CD4-positive, CD25-positive, alpha-beta regulatory T cell (primary cell): ENCODE data around the gene TMEM17. TPM values are rescaled to one million over a fixed set of nuclear protein-coding genes. Genes with fewer than 3 reads are reported as not detected.

Experiments used
- ATAC-seq, 2 donors: fragments of 150-1000 bp; cut with Tn5 transposase; one replicate each; pipeline ENCODE4 v1.10.0; 2021; ENCODE audit warnings: low read depth in 2 of 2, moderate number of reproducible peaks in 2 of 2, moderate library complexity in 1 of 2
- DNase-seq, 3 donors: peaks; one replicate each; pipeline versions ENCODE4 v3.0.0 to v3.0.0-alpha.2; 2012 to 2022; ENCODE audit warnings: mixed read lengths in 1 of 3
- H3K27ac ChIP-seq: one replicate; pipeline ENCODE4 v1.7.0; 2013; ENCODE audit warnings: mild to moderate bottlenecking, low read length; ENCODE audit not compliant: insufficient read depth, poor library complexity, severe bottlenecking
- H3K27me3 ChIP-seq: one replicate; pipeline ENCODE4 v1.7.0; 2013; ENCODE audit warnings: low read length; ENCODE audit not compliant: control insufficient read depth, insufficient read depth
- H3K36me3 ChIP-seq: one replicate; pipeline ENCODE4 v1.7.0; 2013; ENCODE audit warnings: mild to moderate bottlenecking, low read length, moderate library complexity; ENCODE audit not compliant: control insufficient read depth, insufficient read depth
- H3K4me1 ChIP-seq: 2 replicates; pipeline ENCODE4 v1.7.0; 2013; ENCODE audit warnings: mild to moderate bottlenecking, low read length; ENCODE audit not compliant: insufficient read depth, control insufficient read depth, poor library complexity, severe bottlenecking
- H3K4me3 ChIP-seq: one replicate; pipeline ENCODE4 v1.7.0; 2013; ENCODE audit warnings: low read depth, mild to moderate bottlenecking, low read length, moderate library complexity
- H3K9me3 ChIP-seq, 2 experiments: 1 replicate in 1 of 2; 2 replicates in 1 of 2; pipeline ENCODE4 v1.7.0; 2013; ENCODE audit warnings: low read length in 2 of 2, mild to moderate bottlenecking in 1 of 2, moderate library complexity in 1 of 2; ENCODE audit not compliant: control insufficient read depth in 2 of 2
- H3K27ac Mint-ChIP-seq, 3 donors: one replicate each; pipeline ENCODE4 v1.8.0; 2020 to 2022; ENCODE audit warnings: mild to moderate bottlenecking in 3 of 3, mixed read lengths in 3 of 3, moderate library complexity in 2 of 3
- H3K27me3 Mint-ChIP-seq: one replicate; pipeline ENCODE4 v1.8.0; 2022; ENCODE audit warnings: mild to moderate bottlenecking, mixed read lengths
- H3K36me3 Mint-ChIP-seq: one replicate; pipeline ENCODE4 v1.8.0; 2020; ENCODE audit warnings: mixed read lengths
- H3K4me1 Mint-ChIP-seq, 4 donors: one replicate each; pipeline ENCODE4 v1.8.0; 2020 to 2022; ENCODE audit warnings: mixed read lengths in 4 of 4, mild to moderate bottlenecking in 1 of 4
- H3K4me3 Mint-ChIP-seq, 4 donors: one replicate each; pipeline ENCODE4 v1.8.0; 2020 to 2022; ENCODE audit warnings: mild to moderate bottlenecking in 4 of 4, mixed read lengths in 4 of 4, moderate library complexity in 3 of 4
- H3K9me3 Mint-ChIP-seq, 7 donors: one replicate each; pipeline ENCODE4 v1.8.0; 2020 to 2022; ENCODE audit warnings: mixed read lengths in 7 of 7, mild to moderate bottlenecking in 3 of 7, moderate library complexity in 2 of 7
- polyA plus RNA-seq, 4 donors: library from polyadenylated mRNA; unstranded; fragments of 300-500 nt; fragmentation: Illumina TruSeq; gene quantifications; one replicate each; pipeline ENCODE4 v1.2.3, GENCODE V29; 2021
- total RNA-seq: library from RNA; stranded (reverse); gene quantifications from one replicate; pipeline ENCODE4 v1.2.3, GENCODE V29; 2022

TMEM17 gene
- total and polyA plus RNA-seq, 5 donors from 2014 or later, result not detected

DNA sequence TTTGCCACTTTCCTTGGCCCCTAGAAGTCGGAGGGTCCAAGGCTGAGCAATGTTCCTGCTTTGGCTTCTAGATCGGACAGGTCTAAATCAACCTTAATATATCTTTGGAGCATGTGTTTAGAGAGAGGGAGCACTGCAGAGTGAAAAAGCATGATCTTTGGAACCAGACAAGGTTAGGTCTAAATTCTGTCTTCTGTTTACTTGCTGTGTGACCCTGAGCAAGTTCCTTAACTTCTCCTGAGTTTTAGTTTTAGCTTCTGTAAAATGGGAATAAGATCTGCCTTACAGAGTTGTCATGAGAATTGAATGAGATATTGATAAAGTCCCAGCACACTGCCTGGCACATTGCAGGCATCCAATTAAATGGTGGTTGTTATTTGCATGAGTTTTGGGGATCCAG, 13.9 kb downstream of the TMEM17 start:
- Mint-ChIP-seq H3K27me3 (peaks cover 4% of the 10 kb centered on the region), H3K4me1 (no peaks in the 10 kb centered on the region), H3K27ac (no peak overlapping the region), H3K9me3 (no peaks in the 10 kb centered on the region), H3K36me3 (no peaks in the 10 kb centered on the region), H3K4me3 (no peak overlapping the region)
- no peaks in the 10 kb centered on the region for H3K36me3 ChIP-seq
- peaks cover 10% of the 10 kb centered on the region for H3K27me3 ChIP-seq
- DNase-seq (no peak), ATAC-seq (no peak)
- no peak overlapping the region for H3K27ac ChIP-seq
- H3K4me3 ChIP-seq, result no peak overlapping the region
- H3K9me3 ChIP-seq, result no peaks in the 10 kb centered on the region
- no peaks in the 10 kb centered on the region for H3K4me1 ChIP-seq

GRCh38 chr2:62489702-62490101, 16.3 kb downstream of the TMEM17 start:
- Histone ChIP-seq H3K9me3 (no peaks in the 10 kb centered on the region), H3K4me3 (no peak overlapping the region), H3K36me3 (no peaks in the 10 kb centered on the region), H3K27ac (no peak overlapping the region), H3K27me3 (peaks cover 9% of the 10 kb centered on the region), H3K4me1 (no peaks in the 10 kb centered on the region)
- Mint-ChIP-seq H3K4me1 (no peaks in the 10 kb centered on the region), H3K9me3 (no peaks in the 10 kb centered on the region), H3K27me3 (peaks cover 11% of the 10 kb centered on the region), H3K36me3 (no peaks in the 10 kb centered on the region), H3K27ac (no peak overlapping the region), H3K4me3 (no peak overlapping the region)
- ATAC-seq (no peak), DNase-seq (no peak)

GRCh38 chr2:62489162-62489561, 16.8 kb downstream of the TMEM17 start:
- no peaks in the 10 kb centered on the region for H3K4me1 ChIP-seq
- Mint-ChIP-seq H3K36me3 (no peaks in the 10 kb centered on the region), H3K27ac (no peak overlapping the region), H3K4me3 (no peak overlapping the region), H3K27me3 (peaks cover 11% of the 10 kb centered on the region), H3K9me3 (no peaks in the 10 kb centered on the region), H3K4me1 (no peaks in the 10 kb centered on the region)
- H3K4me3 ChIP-seq, result no peak overlapping the region
- H3K36me3 ChIP-seq, result no peaks in the 10 kb centered on the region
- DNase-seq (no peak), ATAC-seq (no peak)
- peaks cover 11% of the 10 kb centered on the region for H3K27me3 ChIP-seq
- H3K27ac ChIP-seq, result no peak overlapping the region
- H3K9me3 ChIP-seq, result no peaks in the 10 kb centered on the region

DNA sequence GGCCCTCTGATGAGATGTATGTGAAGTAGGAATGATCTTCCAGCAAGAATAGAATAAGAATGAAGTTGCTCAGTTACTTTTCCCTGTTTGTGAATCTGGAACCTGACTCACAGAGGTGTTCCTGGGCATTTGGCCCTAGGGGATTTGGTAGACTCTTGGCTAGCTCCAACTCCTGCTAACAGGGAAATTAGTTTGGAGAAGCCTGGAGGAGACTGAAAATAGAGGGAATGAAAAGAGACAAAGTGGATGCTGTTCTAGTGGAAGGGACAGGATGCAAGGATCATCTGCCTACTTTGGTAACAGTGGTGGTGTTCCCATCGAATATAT, 19.6 kb downstream of the TMEM17 start:
- Mint-ChIP-seq H3K4me1 (no peaks in the 10 kb centered on the region), H3K36me3 (no peaks in the 10 kb centered on the region), H3K27me3 (peaks cover 19% of the 10 kb centered on the region), H3K27ac (peak overlapping the region in 1 of 3 donors; percentile 52), H3K9me3 (no peaks in the 10 kb centered on the region), H3K4me3 (no peak overlapping the region)
- H3K9me3 ChIP-seq, result no peaks in the 10 kb centered on the region
- no peak overlapping the region for H3K4me3 ChIP-seq
- no peak overlapping the region for H3K27ac ChIP-seq
- DNase-seq, result no peak
- no peak for ATAC-seq
- no peaks in the 10 kb centered on the region for H3K36me3 ChIP-seq
- H3K4me1 ChIP-seq, result no peaks in the 10 kb centered on the region
- peaks cover 17% of the 10 kb centered on the region for H3K27me3 ChIP-seq

DNA sequence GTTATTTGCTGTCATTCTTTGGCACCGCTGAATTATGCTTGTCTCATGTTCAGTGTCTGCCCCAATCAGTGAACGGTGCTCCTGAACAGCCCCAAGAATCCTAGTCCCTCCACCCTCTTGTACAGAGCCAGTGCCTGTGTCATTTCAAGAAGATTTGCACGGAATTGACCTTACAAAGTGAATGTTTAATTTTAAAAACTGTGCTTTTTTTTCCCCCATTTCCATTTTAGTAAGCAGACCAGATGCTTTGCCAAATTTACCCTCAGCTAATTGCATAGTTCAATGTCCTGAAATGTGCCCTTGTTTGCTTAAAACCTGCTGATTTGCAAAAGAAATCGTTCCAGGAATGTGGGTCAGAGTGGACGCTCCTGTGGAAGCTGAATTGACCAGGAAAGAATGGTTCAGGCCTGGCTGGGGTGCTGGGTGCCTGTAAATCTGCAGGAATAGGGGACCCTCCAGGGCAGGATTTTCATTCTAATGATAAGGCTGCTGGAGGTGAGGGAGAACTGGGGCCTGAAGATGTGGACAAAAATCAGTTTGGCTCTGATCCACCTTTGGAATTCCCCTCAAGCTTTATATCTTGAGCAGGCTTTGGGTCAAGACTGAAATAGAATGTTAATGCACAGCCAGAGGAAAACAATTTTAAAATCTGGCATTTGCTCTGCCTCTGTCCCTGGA, 20.1 kb downstream of the TMEM17 start:
- Histone ChIP-seq H3K4me3 (no peak overlapping the region), H3K4me1 (no peaks in the 10 kb centered on the region), H3K36me3 (no peaks in the 10 kb centered on the region), H3K27me3 (peaks cover 17% of the 10 kb centered on the region), H3K9me3 (no peaks in the 10 kb centered on the region), H3K27ac (no peak overlapping the region)
- Mint-ChIP-seq H3K27me3 (peaks cover 23% of the 10 kb centered on the region), H3K27ac (peak overlapping the region in 1 of 3 donors; percentile 52), H3K4me3 (no peak overlapping the region), H3K4me1 (no peaks in the 10 kb centered on the region), H3K9me3 (no peaks in the 10 kb centered on the region), H3K36me3 (no peaks in the 10 kb centered on the region)
- ATAC-seq (no peak), DNase-seq (no peak)

- peaks cover 14% of the 10 kb centered on the region for H3K27me3 ChIP-seq
- H3K27me3 Mint-ChIP-seq, result peaks cover 23% of the 10 kb centered on the region
- H3K9me3 Mint-ChIP-seq, result no peaks in the 10 kb centered on the region
- H3K4me3 ChIP-seq, result no peak overlapping the region
- H3K36me3 Mint-ChIP-seq, result no peaks in the 10 kb centered on the region
- H3K4me1 Mint-ChIP-seq, result no peaks in the 10 kb centered on the region
- H3K4me1 ChIP-seq, result no peaks in the 10 kb centered on the region
- H3K27ac ChIP-seq, result no peak overlapping the region
- no peaks in the 10 kb centered on the region for H3K9me3 ChIP-seq
- H3K36me3 ChIP-seq, result no peaks in the 10 kb centered on the region
- H3K27ac Mint-ChIP-seq, result no peak overlapping the region
- ATAC-seq (no peak), DNase-seq (no peak)
- no peak overlapping the region for H3K4me3 Mint-ChIP-seq
These were observed 23.2 kb downstream of the TMEM17 start for GRCh38 chr2:62482558-62483352.

GRCh38 chr2:62479917-62480316, 26.1 kb downstream of the TMEM17 start:
- H3K27me3 Mint-ChIP-seq, result peaks cover 25% of the 10 kb centered on the region
- DNase-seq, result no peak
- peaks cover 11% of the 10 kb centered on the region for H3K27me3 ChIP-seq
- no peak overlapping the region for H3K27ac Mint-ChIP-seq
- peaks cover 4% of the 10 kb centered on the region for H3K4me1 ChIP-seq
- no peaks in the 10 kb centered on the region for H3K9me3 ChIP-seq
- no peak overlapping the region for H3K27ac ChIP-seq
- no peaks in the 10 kb centered on the region for H3K9me3 Mint-ChIP-seq
- peaks cover 0 to 7% (median 3%) of the 10 kb centered on the region in 4 donors for H3K4me1 Mint-ChIP-seq
- no peaks in the 10 kb centered on the region for H3K36me3 ChIP-seq
- no peak for ATAC-seq
- no peak overlapping the region for H3K4me3 ChIP-seq
- H3K4me3 Mint-ChIP-seq, result no peak overlapping the region
- H3K36me3 Mint-ChIP-seq, result no peaks in the 10 kb centered on the region

- peaks cover 26% of the 10 kb centered on the region for H3K27me3 Mint-ChIP-seq
- H3K36me3 Mint-ChIP-seq, result no peaks in the 10 kb centered on the region
- H3K4me1 Mint-ChIP-seq, result peaks cover 0 to 10% (median 8%) of the 10 kb centered on the region in 4 donors
- H3K27ac ChIP-seq, result no peak overlapping the region
- H3K9me3 Mint-ChIP-seq, result no peaks in the 10 kb centered on the region
- H3K4me3 Mint-ChIP-seq, result no peak overlapping the region
- peaks cover 4% of the 10 kb centered on the region for H3K4me1 ChIP-seq
- ATAC-seq (no peak), DNase-seq (no peak)
- no peaks in the 10 kb centered on the region for H3K36me3 ChIP-seq
- peaks cover 8% of the 10 kb centered on the region for H3K27me3 ChIP-seq
- H3K4me3 ChIP-seq, result no peak overlapping the region
- H3K9me3 ChIP-seq, result no peaks in the 10 kb centered on the region
- no peak overlapping the region for H3K27ac Mint-ChIP-seq
These were observed 27.9 kb downstream of the TMEM17 start for GRCh38 chr2:62478093-62478580.
